ENCODE measurements around the gene ADGRG6. TPM values are rescaled to one million over a fixed set of nuclear protein-coding genes. Genes with fewer than 3 reads are reported as not detected.
A peak's percentile ranks its signal among the peaks of the same experiment; 100 is the strongest.

Gene ADGRG6
- total RNA-seq, 4 donors from 2014 or later, result 22.3 to 56.5 (median 26.0) TPM

DNA sequence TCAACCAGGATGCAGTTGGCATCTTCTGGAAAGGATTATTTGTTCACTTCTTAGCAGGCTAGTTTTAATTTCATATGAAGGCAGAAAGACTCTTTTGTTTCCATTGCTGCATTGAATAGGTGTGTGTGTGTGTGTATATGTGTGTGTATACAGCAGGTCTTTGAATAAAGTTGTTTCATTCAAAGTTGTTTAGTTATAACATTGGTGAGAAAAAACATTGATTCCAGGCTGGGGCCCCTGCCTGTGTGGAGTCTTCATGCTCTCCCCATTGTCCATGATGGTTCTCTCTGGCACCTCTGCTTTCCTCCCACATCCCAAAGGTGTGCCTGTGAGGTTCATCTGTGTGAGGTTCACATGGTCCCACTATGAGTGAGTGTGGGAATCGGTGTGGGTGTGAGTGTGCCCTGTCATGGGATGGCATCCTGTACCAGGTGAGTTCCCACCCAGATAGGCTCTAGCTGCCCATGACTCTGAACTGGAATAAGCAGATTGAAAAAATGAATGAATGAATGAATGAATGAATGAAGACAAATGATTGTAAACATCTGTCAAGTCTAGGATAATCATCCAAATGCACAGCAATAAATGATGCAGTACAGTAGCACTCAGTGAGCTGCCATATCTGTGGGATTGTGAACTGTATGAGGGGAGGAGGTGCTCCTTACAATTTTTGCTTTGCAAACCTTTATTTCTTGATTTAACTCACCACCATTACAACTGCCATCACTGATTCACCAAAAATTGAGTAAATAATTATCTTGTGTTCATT, 156.0 kb downstream of the ADGRG6 start:
- intact Hi-C loops (cut with DNase I), result no loop called here
- no peak overlapping the region for H3K4me3 ChIP-seq
- no peak for DNase-seq
- H3K4me1 ChIP-seq, result no peaks in the 10 kb centered on the region
- no peak overlapping the region for H3K27ac ChIP-seq
- no peaks in the 10 kb centered on the region for H3K27me3 ChIP-seq
- 80 to 88% methylated on average over 1 of the region's 1 CpG for WGBS, 2 donors
- H3K9me3 ChIP-seq, result peaks cover 0 to 10% (median 0%) of the 10 kb centered on the region in 3 donors
- no peaks in the 10 kb centered on the region for H3K36me3 ChIP-seq
- no peak for TF ChIP-seq POLR2A (IDR thresholded peaks at IDR 0.05)
- no peak for TF ChIP-seq CTCF (IDR thresholded peaks at IDR 0.05)

- no peaks in the 10 kb centered on the region for H3K4me1 ChIP-seq
- no peaks in the 10 kb centered on the region for H3K27me3 ChIP-seq
- 56% methylated on average over 2 of the region's 2 CpGs; no CpG with 5 or more reads in 1 of the 2 donors for WGBS, 2 donors
- no peak for TF ChIP-seq POLR2A (IDR thresholded peaks at IDR 0.05)
- no peak for TF ChIP-seq CTCF (IDR thresholded peaks at IDR 0.05)
- no peak for DNase-seq
- no peaks in the 10 kb centered on the region for H3K36me3 ChIP-seq
- no peak overlapping the region for H3K4me3 ChIP-seq
- intact Hi-C loops (cut with DNase I), result no loop called here
- peaks cover 0 to 13% (median 0%) of the 10 kb centered on the region in 3 donors for H3K9me3 ChIP-seq
- H3K27ac ChIP-seq, result no peak overlapping the region
Observed at GRCh38 chr6:142458836-142459235, 157.0 kb downstream of the ADGRG6 start.

- Histone ChIP-seq H3K27ac (no peak overlapping the region), H3K27me3 (no peaks in the 10 kb centered on the region), H3K9me3 (peaks cover 0 to 13% (median 0%) of the 10 kb centered on the region in 3 donors), H3K4me3 (no peak overlapping the region), H3K36me3 (no peaks in the 10 kb centered on the region), H3K4me1 (no peaks in the 10 kb centered on the region)
- DNase-seq, result no peak
- no peak for TF ChIP-seq POLR2A (IDR thresholded peaks at IDR 0.05)
- no peak for TF ChIP-seq CTCF (IDR thresholded peaks at IDR 0.05)
- WGBS, 2 donors, result 80 to 95% methylated on average over 1 of the region's 1 CpG
- intact Hi-C loops (cut with DNase I), result no loop called here
Observed at GRCh38 chr6:142459271-142459670, 157.5 kb downstream of the ADGRG6 start.

DNA sequence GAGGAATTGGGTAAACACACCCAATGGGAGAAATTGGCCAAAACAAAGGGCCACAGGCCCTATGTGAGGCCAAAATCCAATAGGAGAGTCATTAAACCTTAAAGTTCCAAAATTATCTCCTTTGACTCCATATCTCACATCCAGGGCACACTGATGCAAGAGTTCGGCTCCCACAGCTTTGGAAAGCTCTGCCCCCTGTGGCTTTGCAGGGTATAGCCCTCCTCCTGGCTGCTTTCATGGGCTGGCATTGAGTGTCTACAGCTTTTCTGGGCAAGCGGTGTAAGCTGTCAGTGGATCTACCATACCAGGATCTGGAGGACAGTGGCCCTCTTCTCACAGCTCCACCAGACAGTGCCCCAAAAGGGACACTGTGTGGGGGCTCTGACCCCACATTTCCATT, 160.5 kb downstream of the ADGRG6 start:
- H3K36me3 ChIP-seq, result no peaks in the 10 kb centered on the region
- H3K27me3 ChIP-seq, result no peaks in the 10 kb centered on the region
- no peak overlapping the region for H3K4me3 ChIP-seq
- no peak for DNase-seq
- 90 to 100% methylated on average over 1 of the region's 2 CpGs for WGBS, 2 donors
- no peak overlapping the region for H3K27ac ChIP-seq
- intact Hi-C loops (cut with DNase I), result no loop called here
- H3K4me1 ChIP-seq, result no peaks in the 10 kb centered on the region
- TF ChIP-seq CTCF (IDR thresholded peaks at IDR 0.05), result peak in 1 of 6 experiments; percentile 14
- TF ChIP-seq POLR2A (IDR thresholded peaks at IDR 0.05), result no peak
- H3K9me3 ChIP-seq, result peaks cover 0 to 13% (median 0%) of the 10 kb centered on the region in 3 donors

DNA sequence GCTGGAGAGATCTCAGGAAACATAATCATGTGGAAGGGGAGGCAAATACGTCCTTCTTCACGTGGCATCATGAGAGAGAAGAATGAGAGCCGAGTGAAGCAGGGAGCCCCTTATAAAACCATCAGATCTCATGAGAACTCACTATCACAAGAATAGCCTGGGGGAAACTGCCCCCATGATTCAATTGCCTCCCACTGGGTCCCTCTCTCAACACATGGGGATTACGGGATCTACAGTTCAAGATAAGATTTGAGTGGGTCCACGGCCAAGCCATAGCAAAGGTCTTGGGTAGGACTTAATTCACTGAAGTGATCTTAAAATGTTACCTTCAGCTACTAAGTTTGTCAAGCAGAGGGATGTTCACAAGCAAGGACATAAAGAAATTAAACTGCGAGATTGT, 162.2 kb downstream of the ADGRG6 start:
- H3K27me3 ChIP-seq, result peaks cover 0 to 5% (median 0%) of the 10 kb centered on the region in 4 donors
- DNase-seq, result no peak
- no peak for TF ChIP-seq POLR2A (IDR thresholded peaks at IDR 0.05)
- TF ChIP-seq CTCF (IDR thresholded peaks at IDR 0.05), result no peak
- H3K9me3 ChIP-seq, result peaks cover 0 to 13% (median 0%) of the 10 kb centered on the region in 3 donors
- no peak overlapping the region for H3K27ac ChIP-seq
- no peaks in the 10 kb centered on the region for H3K36me3 ChIP-seq
- H3K4me1 ChIP-seq, result no peaks in the 10 kb centered on the region
- intact Hi-C loops (cut with DNase I), result no loop called here
- no peak overlapping the region for H3K4me3 ChIP-seq
- 85 to 89% methylated on average over 6 of the region's 6 CpGs for whole genome bisulfite sequencing, 2 donors

All from esophagus squamous epithelium (tissue), 5 donors.